Panc1 (cell line): ENCODE measurements around the gene KCNC1. TPM values are rescaled to one million over a fixed set of nuclear protein-coding genes. Genes with fewer than 3 reads are reported as not detected.

Experiments used
- ATAC-seq: fragments of 200-7000 bp; cut with Tn5 transposase; 2 replicates; pipeline ENCODE4 v1.9.1; 2020; ENCODE audit warnings: mild to moderate bottlenecking, moderate library complexity
- BruUV-seq: library from RNA; stranded (reverse); fragments of 400-500 nt; replicated peaks from 2 replicates; lab custom pipeline; 2021; lab: Mats Ljungman, UMichigan
- CTCF ChIA-PET: fragments of 300-600 bp; sonication (Branson Sonifier 250); formaldehyde crosslinking; loops from one replicate; lab custom pipeline; 2022; ENCODE audit warnings: antibody characterized with exemption; lab: Charles Lee
- POLR2A ChIA-PET: fragments of 300-600 bp; sonication (Branson Sonifier 250); formaldehyde crosslinking; loops from one replicate; lab custom pipeline; 2022; ENCODE audit warnings: antibody characterized with exemption; lab: Charles Lee
- DNase-seq: peaks from one replicate; pipeline ENCODE4 v3.0.0-alpha.2; 2010; ENCODE audit warnings: low read depth, low spot score
- H3K27ac ChIP-seq: 2 replicates; pipeline ENCODE4 v1.5.1; 2011; ENCODE audit warnings: mild to moderate bottlenecking, low read length, inconsistent platforms
- H3K27me3 ChIP-seq: fragments of 200-500 bp; sonication (Bioruptor generic); 2 replicates; pipeline ENCODE4 v1.6.0; 2014; ENCODE audit warnings: low read length, inconsistent platforms; ENCODE audit not compliant: control insufficient read depth, insufficient read depth
- H3K36me3 ChIP-seq: fragments of 200-500 bp; sonication (Bioruptor generic); 2 replicates; pipeline ENCODE4 v1.5.1; 2014; ENCODE audit warnings: inconsistent platforms, mild to moderate bottlenecking, low read length, moderate library complexity; ENCODE audit not compliant: control insufficient read depth, insufficient read depth
- H3K4me1 ChIP-seq: 2 replicates; pipeline ENCODE4 v1.5.1; 2011; ENCODE audit warnings: inconsistent platforms, mild to moderate bottlenecking, low read length, moderate library complexity; ENCODE audit not compliant: control insufficient read depth, insufficient read depth
- H3K4me3 ChIP-seq, 2 experiments: 2 replicates each; pipeline ENCODE4 v1.5.1; 2011 to 2012; ENCODE audit warnings: low read depth in 2 of 2, low read length in 2 of 2, mild to moderate bottlenecking in 2 of 2, inconsistent platforms in 1 of 2, moderate library complexity in 1 of 2
- H3K9me3 ChIP-seq: fragments of 200-500 bp; sonication (Bioruptor generic); 2 replicates; pipeline ENCODE4 v1.5.1; 2014; ENCODE audit warnings: low read depth, mild to moderate bottlenecking, inconsistent platforms, low read length, moderate library complexity; ENCODE audit not compliant: control insufficient read depth, insufficient read depth
- POLR2AphosphoS5 ChIP-seq: IDR thresholded peaks from 2 replicates; pipeline ENCODE4 v1.6.1; 2012; ENCODE audit warnings: mild to moderate bottlenecking, low read depth, low read length, moderate library complexity
- SIN3A ChIP-seq: IDR thresholded peaks from 2 replicates; pipeline ENCODE4 v1.6.1; 2012; ENCODE audit warnings: low read depth, mild to moderate bottlenecking, low read length, moderate library complexity, borderline replicate concordance; ENCODE audit not compliant: insufficient read depth
- TCF7L2 ChIP-seq: IDR thresholded peaks from 2 replicates; pipeline ENCODE4 v1.6.1; 2011; ENCODE audit warnings: mild to moderate bottlenecking, low read depth, low read length, inconsistent platforms
- in situ Hi-C: cut with HindIII; loops from 2 replicates; pipeline ENCODE4 v1.10.0; 2016; ENCODE audit warnings: low sequenced_read_pairs, low pct_unique_long_range_greater_than_20kb
- intact Hi-C: fragments of 100-400 bp; cut with micrococcal nuclease; formaldehyde crosslinking; loops from one replicate; pipeline ENCODE4 v1.10.0; 2022; ENCODE audit not compliant: unreplicated experiment
- total RNA-seq: library from RNA; stranded (reverse); gene quantifications from one replicate; pipeline ENCODE4 v1.2.1, GENCODE V29; 2021; ENCODE audit not compliant: unreplicated experiment
- TF ChIP-seq, protein P1 (sequence below), 2 experiments: IDR thresholded peaks; 2 replicates each; pipeline ENCODE4 v1.6.1; 2011 to 2012; ENCODE audit warnings: low read depth in 2 of 2, control low read depth in 1 of 2, low read length in 1 of 2, mild to moderate bottlenecking in 1 of 2, moderate library complexity in 1 of 2; ENCODE audit not compliant: insufficient read depth in 1 of 2
- TF ChIP-seq, protein P2 (sequence below): fragments of 450-650 bp; IDR thresholded peaks from 2 replicates; pipeline ENCODE4 v1.5.1; 2017; ENCODE audit warnings: mild to moderate bottlenecking

The KCNC1 gene
- total RNA-seq, 1 experiment from 2014 or later: 0.95 TPM

DNA sequence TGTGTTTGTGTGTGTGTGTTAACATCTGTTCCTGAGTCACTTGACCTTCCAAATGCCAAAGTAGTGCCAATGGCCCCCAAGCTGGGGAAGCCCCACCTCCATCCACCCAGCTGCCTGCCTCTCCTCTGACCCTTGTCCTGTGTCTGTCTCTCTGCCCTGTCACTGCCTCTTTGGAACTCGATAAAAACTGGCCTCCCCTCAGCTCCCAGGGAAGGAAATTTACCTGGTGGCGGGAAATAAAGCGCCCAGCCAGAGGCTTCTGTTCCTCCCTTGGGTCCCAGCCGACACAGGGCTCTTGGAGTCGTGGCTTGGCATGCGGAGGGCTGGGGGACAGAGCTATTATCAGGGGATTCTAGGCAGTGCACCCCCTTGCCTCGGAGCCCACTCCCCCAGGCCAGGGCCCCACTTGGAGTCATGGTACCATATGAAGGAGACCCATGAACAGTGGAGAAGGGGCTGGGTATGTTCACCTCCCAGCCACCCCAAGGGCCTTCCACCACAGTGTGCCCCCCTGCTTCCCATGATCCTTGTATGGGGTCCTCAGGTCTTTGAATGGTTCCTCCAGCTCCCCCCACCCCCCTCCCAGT lies 6.2 kb downstream of the KCNC1 start:
- CTCF ChIA-PET: no interaction called here
- in situ Hi-C loops: no loop called here

DNA sequence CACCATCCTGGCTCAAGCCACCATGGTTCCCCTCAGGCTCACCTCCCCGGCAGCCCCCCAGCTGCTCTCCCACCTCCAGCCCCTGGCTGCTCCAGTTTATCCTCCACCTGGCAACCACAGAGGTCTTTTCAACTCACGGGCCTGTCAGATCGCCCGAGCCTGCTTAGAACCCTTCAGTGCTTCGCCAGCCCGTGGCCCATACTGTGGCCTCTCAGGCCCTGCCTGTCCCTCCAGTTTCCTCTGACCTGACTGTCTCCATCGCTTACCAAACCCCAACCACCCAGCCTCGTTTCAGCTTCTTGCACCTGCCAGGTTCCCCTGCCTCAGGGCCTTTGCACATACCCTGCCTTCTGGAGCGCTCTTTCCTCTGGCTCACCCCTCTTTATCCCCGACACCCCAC lies 6.9 kb downstream of the KCNC1 start:
- ATAC-seq: no peak
- BruUV-seq: no TSS peak
- no peak for DNase-seq
- no peaks in the 10 kb centered on the region for H3K36me3 ChIP-seq
- intact Hi-C loops: no loop called here
- no peak overlapping the region for H3K27ac ChIP-seq
- CTCF ChIA-PET: no interaction called here
- POLR2A ChIA-PET: no interaction called here
- no peak overlapping the region for H3K4me3 ChIP-seq
- TF ChIP-seq, protein P1, sequence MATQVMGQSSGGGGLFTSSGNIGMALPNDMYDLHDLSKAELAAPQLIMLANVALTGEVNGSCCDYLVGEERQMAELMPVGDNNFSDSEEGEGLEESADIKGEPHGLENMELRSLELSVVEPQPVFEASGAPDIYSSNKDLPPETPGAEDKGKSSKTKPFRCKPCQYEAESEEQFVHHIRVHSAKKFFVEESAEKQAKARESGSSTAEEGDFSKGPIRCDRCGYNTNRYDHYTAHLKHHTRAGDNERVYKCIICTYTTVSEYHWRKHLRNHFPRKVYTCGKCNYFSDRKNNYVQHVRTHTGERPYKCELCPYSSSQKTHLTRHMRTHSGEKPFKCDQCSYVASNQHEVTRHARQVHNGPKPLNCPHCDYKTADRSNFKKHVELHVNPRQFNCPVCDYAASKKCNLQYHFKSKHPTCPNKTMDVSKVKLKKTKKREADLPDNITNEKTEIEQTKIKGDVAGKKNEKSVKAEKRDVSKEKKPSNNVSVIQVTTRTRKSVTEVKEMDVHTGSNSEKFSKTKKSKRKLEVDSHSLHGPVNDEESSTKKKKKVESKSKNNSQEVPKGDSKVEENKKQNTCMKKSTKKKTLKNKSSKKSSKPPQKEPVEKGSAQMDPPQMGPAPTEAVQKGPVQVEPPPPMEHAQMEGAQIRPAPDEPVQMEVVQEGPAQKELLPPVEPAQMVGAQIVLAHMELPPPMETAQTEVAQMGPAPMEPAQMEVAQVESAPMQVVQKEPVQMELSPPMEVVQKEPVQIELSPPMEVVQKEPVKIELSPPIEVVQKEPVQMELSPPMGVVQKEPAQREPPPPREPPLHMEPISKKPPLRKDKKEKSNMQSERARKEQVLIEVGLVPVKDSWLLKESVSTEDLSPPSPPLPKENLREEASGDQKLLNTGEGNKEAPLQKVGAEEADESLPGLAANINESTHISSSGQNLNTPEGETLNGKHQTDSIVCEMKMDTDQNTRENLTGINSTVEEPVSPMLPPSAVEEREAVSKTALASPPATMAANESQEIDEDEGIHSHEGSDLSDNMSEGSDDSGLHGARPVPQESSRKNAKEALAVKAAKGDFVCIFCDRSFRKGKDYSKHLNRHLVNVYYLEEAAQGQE (IDR thresholded peaks at IDR 0.05; ENCODE audit: insufficient read depth in 1 of 2, low read depth in 2 of 2, low read length in 1 of 2): no peak
- TF ChIP-seq POLR2AphosphoS5 (no peak), TCF7L2 (no peak), SIN3A (no peak)
- TF ChIP-seq, protein P2, sequence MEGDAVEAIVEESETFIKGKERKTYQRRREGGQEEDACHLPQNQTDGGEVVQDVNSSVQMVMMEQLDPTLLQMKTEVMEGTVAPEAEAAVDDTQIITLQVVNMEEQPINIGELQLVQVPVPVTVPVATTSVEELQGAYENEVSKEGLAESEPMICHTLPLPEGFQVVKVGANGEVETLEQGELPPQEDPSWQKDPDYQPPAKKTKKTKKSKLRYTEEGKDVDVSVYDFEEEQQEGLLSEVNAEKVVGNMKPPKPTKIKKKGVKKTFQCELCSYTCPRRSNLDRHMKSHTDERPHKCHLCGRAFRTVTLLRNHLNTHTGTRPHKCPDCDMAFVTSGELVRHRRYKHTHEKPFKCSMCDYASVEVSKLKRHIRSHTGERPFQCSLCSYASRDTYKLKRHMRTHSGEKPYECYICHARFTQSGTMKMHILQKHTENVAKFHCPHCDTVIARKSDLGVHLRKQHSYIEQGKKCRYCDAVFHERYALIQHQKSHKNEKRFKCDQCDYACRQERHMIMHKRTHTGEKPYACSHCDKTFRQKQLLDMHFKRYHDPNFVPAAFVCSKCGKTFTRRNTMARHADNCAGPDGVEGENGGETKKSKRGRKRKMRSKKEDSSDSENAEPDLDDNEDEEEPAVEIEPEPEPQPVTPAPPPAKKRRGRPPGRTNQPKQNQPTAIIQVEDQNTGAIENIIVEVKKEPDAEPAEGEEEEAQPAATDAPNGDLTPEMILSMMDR: no peak
- no peaks in the 10 kb centered on the region for H3K9me3 ChIP-seq
- no peaks in the 10 kb centered on the region for H3K4me1 ChIP-seq
- H3K27me3 ChIP-seq: no peaks in the 10 kb centered on the region
- in situ Hi-C loops: no loop called here

More for the DNA sequence above, 6.2 kb downstream of the KCNC1 start:
- POLR2A ChIA-PET: no interaction called here
- H3K9me3 ChIP-seq: no peaks in the 10 kb centered on the region
- H3K4me1 ChIP-seq: no peaks in the 10 kb centered on the region
- no peak overlapping the region for H3K4me3 ChIP-seq
- no peaks in the 10 kb centered on the region for H3K36me3 ChIP-seq
- DNase-seq (no peak), ATAC-seq (no peak)
- no TSS peak for BruUV-seq
- intact Hi-C loops: no loop called here
- no peaks in the 10 kb centered on the region for H3K27me3 ChIP-seq
- TF ChIP-seq, protein P1 (IDR thresholded peaks at IDR 0.05; ENCODE audit: insufficient read depth in 1 of 2, low read depth in 2 of 2, low read length in 1 of 2): no peak
- no peak for TF ChIP-seq TCF7L2
- TF ChIP-seq, protein P2: no peak
- TF ChIP-seq SIN3A: no peak
- H3K27ac ChIP-seq: no peak overlapping the region
